ENCODE data around the gene RND1. TPM values are rescaled to one million over a fixed set of nuclear protein-coding genes. Genes with fewer than 3 reads are reported as not detected.

RND1 gene
- polyA plus RNA-seq, 1 donor from 2014 or later = 1.3 TPM

DNA sequence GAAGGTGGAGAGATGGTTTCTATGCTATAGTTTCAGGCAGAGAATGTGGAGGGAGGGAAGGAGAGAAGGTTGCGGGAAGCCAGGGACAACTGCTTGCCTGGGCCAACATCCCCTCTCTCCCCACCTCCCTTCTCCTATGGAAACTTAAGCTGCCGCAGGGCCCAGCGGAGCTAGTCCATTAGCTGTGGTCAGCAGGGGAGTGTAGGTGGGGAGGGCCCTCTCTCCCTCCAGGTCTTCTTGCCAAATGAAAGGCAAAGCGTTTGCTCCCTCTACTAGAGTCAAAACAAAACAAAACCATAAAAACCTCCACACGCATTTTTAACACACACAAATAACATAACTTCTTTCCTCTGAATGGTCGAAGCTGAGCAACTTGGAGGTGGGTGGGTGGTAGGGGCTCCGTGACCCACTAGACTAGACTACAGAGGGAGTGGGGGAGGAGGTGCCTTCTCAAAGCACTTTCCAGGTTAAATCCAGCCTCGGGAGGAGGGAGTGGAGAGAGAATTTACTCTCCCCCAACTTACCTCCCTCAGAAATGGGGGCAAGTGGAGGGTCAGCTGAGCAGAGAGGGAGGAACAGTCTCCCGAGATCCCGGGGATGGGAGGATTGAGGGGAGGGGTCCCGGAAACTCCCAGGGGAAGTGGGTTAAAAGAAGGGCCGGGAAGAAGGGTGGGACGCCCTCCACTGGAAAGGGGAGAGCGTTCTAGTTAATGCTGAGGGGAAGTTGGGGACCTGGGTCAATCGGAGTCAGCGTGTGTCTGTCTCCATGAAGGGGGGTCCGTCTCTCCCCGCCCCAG is 52.0 kb downstream of the RND1 start:
- no peaks in the 10 kb centered on the region for H4K20me1 ChIP-seq (ENCODE audit: insufficient read depth)
- H3K9me2 ChIP-seq (ENCODE audit: insufficient read depth, low read length) = no peaks in the 10 kb centered on the region
- H3K79me2 ChIP-seq (replicated peaks; ENCODE audit: insufficient read depth, low read length) = peaks cover 27% of the 10 kb centered on the region
- TF ChIP-seq RAD21 (conservative IDR thresholded peaks at IDR 0.05) (no peak), MXI1 (conservative IDR thresholded peaks at IDR 0.05; ENCODE audit: poor library complexity, severe bottlenecking) (no peak), SMC3 (conservative IDR thresholded peaks at IDR 0.05; ENCODE audit: poor library complexity) (no peak), EZH2 (IDR thresholded peaks at IDR 0.05; ENCODE audit: borderline replicate concordance, insufficient read depth, low read length, poor library complexity, severe bottlenecking) (no peak), TAF1 (IDR thresholded peaks at IDR 0.05; ENCODE audit: low read depth) (no peak), EP300 (conservative IDR thresholded peaks at IDR 0.05; ENCODE audit: poor library complexity, severe bottlenecking) (no peak), POLR2AphosphoS5 (IDR thresholded peaks at IDR 0.05) (no peak)
- TF ChIP-seq, protein P1, sequence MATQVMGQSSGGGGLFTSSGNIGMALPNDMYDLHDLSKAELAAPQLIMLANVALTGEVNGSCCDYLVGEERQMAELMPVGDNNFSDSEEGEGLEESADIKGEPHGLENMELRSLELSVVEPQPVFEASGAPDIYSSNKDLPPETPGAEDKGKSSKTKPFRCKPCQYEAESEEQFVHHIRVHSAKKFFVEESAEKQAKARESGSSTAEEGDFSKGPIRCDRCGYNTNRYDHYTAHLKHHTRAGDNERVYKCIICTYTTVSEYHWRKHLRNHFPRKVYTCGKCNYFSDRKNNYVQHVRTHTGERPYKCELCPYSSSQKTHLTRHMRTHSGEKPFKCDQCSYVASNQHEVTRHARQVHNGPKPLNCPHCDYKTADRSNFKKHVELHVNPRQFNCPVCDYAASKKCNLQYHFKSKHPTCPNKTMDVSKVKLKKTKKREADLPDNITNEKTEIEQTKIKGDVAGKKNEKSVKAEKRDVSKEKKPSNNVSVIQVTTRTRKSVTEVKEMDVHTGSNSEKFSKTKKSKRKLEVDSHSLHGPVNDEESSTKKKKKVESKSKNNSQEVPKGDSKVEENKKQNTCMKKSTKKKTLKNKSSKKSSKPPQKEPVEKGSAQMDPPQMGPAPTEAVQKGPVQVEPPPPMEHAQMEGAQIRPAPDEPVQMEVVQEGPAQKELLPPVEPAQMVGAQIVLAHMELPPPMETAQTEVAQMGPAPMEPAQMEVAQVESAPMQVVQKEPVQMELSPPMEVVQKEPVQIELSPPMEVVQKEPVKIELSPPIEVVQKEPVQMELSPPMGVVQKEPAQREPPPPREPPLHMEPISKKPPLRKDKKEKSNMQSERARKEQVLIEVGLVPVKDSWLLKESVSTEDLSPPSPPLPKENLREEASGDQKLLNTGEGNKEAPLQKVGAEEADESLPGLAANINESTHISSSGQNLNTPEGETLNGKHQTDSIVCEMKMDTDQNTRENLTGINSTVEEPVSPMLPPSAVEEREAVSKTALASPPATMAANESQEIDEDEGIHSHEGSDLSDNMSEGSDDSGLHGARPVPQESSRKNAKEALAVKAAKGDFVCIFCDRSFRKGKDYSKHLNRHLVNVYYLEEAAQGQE (IDR thresholded peaks at IDR 0.05; ENCODE audit: borderline replicate concordance) = no peak
- TF ChIP-seq, protein P2, sequence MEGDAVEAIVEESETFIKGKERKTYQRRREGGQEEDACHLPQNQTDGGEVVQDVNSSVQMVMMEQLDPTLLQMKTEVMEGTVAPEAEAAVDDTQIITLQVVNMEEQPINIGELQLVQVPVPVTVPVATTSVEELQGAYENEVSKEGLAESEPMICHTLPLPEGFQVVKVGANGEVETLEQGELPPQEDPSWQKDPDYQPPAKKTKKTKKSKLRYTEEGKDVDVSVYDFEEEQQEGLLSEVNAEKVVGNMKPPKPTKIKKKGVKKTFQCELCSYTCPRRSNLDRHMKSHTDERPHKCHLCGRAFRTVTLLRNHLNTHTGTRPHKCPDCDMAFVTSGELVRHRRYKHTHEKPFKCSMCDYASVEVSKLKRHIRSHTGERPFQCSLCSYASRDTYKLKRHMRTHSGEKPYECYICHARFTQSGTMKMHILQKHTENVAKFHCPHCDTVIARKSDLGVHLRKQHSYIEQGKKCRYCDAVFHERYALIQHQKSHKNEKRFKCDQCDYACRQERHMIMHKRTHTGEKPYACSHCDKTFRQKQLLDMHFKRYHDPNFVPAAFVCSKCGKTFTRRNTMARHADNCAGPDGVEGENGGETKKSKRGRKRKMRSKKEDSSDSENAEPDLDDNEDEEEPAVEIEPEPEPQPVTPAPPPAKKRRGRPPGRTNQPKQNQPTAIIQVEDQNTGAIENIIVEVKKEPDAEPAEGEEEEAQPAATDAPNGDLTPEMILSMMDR (IDR thresholded peaks at IDR 0.05; ENCODE audit: poor library complexity, severe bottlenecking) = no peak
- no peaks in the 10 kb centered on the region for H3K27me3 ChIP-seq (ENCODE audit: insufficient read depth, low read depth, low read length)
- no peak overlapping the region for H3K4me2 ChIP-seq (ENCODE audit: low read length)
- H3K36me3 ChIP-seq (ENCODE audit: insufficient read depth, low read length) = no peaks in the 10 kb centered on the region
- H3K9me3 ChIP-seq (ENCODE audit: low read length) = no peaks in the 10 kb centered on the region
- peak overlapping the region; percentile 96 for H3K4me3 ChIP-seq (ENCODE audit: low read length)
- H3F3A ChIP-seq (ENCODE audit: insufficient read depth, low read length, poor library complexity, severe bottlenecking) = peaks cover 4% of the 10 kb centered on the region
- peak overlapping the region; percentile 97 for H3K27ac ChIP-seq (ENCODE audit: low read length)
- no peak overlapping the region for H2AFZ ChIP-seq (ENCODE audit: low read depth, low read length)
- H3K9ac ChIP-seq (ENCODE audit: low read length) = peak overlapping the region; percentile 97

- no peaks in the 10 kb centered on the region for H3K27me3 ChIP-seq (ENCODE audit: insufficient read depth, low read depth, low read length)
- H3F3A ChIP-seq (ENCODE audit: insufficient read depth, low read length, poor library complexity, severe bottlenecking) = peaks cover 4% of the 10 kb centered on the region
- no peak for TF ChIP-seq RAD21 (conservative IDR thresholded peaks at IDR 0.05)
- no peak for TF ChIP-seq MXI1 (conservative IDR thresholded peaks at IDR 0.05; ENCODE audit: poor library complexity, severe bottlenecking)
- TF ChIP-seq SMC3 (conservative IDR thresholded peaks at IDR 0.05; ENCODE audit: poor library complexity) = no peak
- no peak for TF ChIP-seq EZH2 (IDR thresholded peaks at IDR 0.05; ENCODE audit: borderline replicate concordance, insufficient read depth, low read length, poor library complexity, severe bottlenecking)
- TF ChIP-seq, protein P2 (IDR thresholded peaks at IDR 0.05; ENCODE audit: poor library complexity, severe bottlenecking) = no peak
- TF ChIP-seq EP300 (conservative IDR thresholded peaks at IDR 0.05; ENCODE audit: poor library complexity, severe bottlenecking) = no peak
- TF ChIP-seq POLR2AphosphoS5 (IDR thresholded peaks at IDR 0.05) = no peak
- no peak for TF ChIP-seq TAF1 (IDR thresholded peaks at IDR 0.05; ENCODE audit: low read depth)
- TF ChIP-seq, protein P1 (IDR thresholded peaks at IDR 0.05; ENCODE audit: borderline replicate concordance) = no peak
- no peaks in the 10 kb centered on the region for H3K9me3 ChIP-seq (ENCODE audit: low read length)
- no peak overlapping the region for H3K27ac ChIP-seq (ENCODE audit: low read length)
- H3K36me3 ChIP-seq (ENCODE audit: insufficient read depth, low read length) = no peaks in the 10 kb centered on the region
- no peaks in the 10 kb centered on the region for H4K20me1 ChIP-seq (ENCODE audit: insufficient read depth)
- peaks cover 19% of the 10 kb centered on the region for H3K79me2 ChIP-seq (replicated peaks; ENCODE audit: insufficient read depth, low read length)
- H3K9me2 ChIP-seq (ENCODE audit: insufficient read depth, low read length) = no peaks in the 10 kb centered on the region
- H2AFZ ChIP-seq (ENCODE audit: low read depth, low read length) = no peak overlapping the region
- no peak overlapping the region for H3K4me3 ChIP-seq (ENCODE audit: low read length)
- H3K4me2 ChIP-seq (ENCODE audit: low read length) = no peak overlapping the region
- H3K9ac ChIP-seq (ENCODE audit: low read length) = no peak overlapping the region
Observed at GRCh38 chr12:48812389-48812788, 53.3 kb downstream of the RND1 start.
